HEK293T (cell line): ENCODE results near the gene MRPS26.

Experiments
- ELF4 ChIP-seq: fragments of 450-650 bp; IDR thresholded peaks from 2 replicates; pipeline ENCODE4 v1.6.1; 2017; ENCODE audit warnings: antibody characterized with exemption
- NFRKB ChIP-seq: fragments of 450-650 bp; IDR thresholded peaks from 2 replicates; pipeline ENCODE4 v1.6.1; 2016; ENCODE audit warnings: mild to moderate bottlenecking, moderate library complexity
- SUZ12 ChIP-seq: fragments of 450-650 bp; IDR thresholded peaks from 2 replicates; pipeline ENCODE4 v1.6.1; 2016; ENCODE audit warnings: mild to moderate bottlenecking
- ZNF384 ChIP-seq: fragments of 450-650 bp; IDR thresholded peaks from 2 replicates; pipeline ENCODE4 v1.6.1; 2016
- TF ChIP-seq, protein P1 (sequence below): fragments of 450-650 bp; IDR thresholded peaks from 2 replicates; pipeline ENCODE4 v1.6.1; 2016

DNA sequence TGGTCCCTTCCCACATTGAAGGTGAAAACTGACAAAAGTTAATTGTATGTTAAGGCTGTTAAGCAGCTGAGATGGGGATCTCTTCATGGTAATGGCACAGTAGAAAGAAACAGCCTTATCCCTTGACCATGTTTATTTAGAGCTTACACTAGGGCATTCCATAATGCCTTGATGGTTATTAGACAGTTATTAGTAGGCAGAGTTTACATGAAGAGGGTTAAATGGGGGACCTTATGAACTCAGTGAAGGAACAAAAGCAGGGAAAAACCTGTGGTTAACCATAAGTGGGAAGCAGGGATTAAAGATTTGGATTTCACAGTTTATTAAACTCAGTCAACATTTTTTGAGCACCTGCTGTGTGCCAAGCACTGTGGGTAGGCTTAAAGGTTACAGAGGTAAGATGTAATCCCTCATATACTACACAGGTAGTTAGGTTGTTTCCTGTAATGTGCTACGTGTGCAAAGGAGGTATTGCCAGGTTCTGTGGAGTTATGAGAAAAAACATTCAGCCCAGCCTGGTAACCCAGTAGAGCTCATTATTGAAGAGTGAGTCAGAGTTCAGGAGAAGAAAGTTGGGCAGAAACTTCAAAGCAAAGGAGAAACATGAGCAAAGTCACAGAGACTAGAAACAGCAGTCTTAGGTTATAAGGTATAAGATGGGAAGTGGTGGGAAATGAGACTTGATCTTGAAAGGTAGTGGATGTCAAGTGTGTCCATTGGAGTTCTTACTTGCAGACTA is 34.7 kb upstream of the MRPS26 start:
- TF ChIP-seq, protein P1, sequence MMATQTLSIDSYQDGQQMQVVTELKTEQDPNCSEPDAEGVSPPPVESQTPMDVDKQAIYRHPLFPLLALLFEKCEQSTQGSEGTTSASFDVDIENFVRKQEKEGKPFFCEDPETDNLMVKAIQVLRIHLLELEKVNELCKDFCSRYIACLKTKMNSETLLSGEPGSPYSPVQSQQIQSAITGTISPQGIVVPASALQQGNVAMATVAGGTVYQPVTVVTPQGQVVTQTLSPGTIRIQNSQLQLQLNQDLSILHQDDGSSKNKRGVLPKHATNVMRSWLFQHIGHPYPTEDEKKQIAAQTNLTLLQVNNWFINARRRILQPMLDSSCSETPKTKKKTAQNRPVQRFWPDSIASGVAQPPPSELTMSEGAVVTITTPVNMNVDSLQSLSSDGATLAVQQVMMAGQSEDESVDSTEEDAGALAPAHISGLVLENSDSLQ = no peak
- no peak for TF ChIP-seq ZNF384
- TF ChIP-seq SUZ12 = no peak
- no peak for TF ChIP-seq NFRKB
- no peak for TF ChIP-seq ELF4
